H1 (cell line): ENCODE results near the gene TIE1. TPM values are rescaled to one million over a fixed set of nuclear protein-coding genes. Genes with fewer than 3 reads are reported as not detected.

Experiments used
- HDAC6 ChIP-seq: IDR thresholded peaks from one replicate; pipeline ENCODE4 v1.7.1; 2012; ENCODE audit warnings: low read depth, mild to moderate bottlenecking, inconsistent platforms, low read length, moderate library complexity
- POU5F1 ChIP-seq: IDR thresholded peaks from 2 replicates; pipeline ENCODE4 v1.6.1; 2011; ENCODE audit warnings: low read depth, mild to moderate bottlenecking, low read length, moderate library complexity
- SIRT6 ChIP-seq: IDR thresholded peaks from one replicate; pipeline ENCODE4 v1.7.1; 2012; ENCODE audit warnings: low read length, inconsistent platforms
- polyA plus RNA-seq, 7 experiments: library from polyadenylated mRNA; depleted of rRNA in 3 of 7; stranded (reverse) in 5 of 7; unstranded in 2 of 7; fragments of >200 nt in 5 of 7; fragments of 200-250 nt in 2 of 7; gene quantifications; 1 replicate in 5 of 7; 2 replicates in 1 of 7; 4 replicates in 1 of 7; pipeline versions ENCODE4 v1.2.1 to v1.2.3, GENCODE V29; 2011 to 2013; ENCODE audit warnings: missing spikeins in 2 of 7, mixed read lengths in 2 of 7
- total RNA-seq: library from RNA; stranded (reverse); fragmentation: NEBNext Ultra II Directional; extraction: Animal tissue kit (Norgen Biotek cat#: 25700); gene quantifications from 2 replicates; pipeline ENCODE4 v1.2.1, GENCODE V29; 2021

Gene TIE1
- total and polyA plus RNA-seq, 2 of the 8 experiments (the other 6 are each of a cell fraction or from before 2014, with no cell fraction given): 0.74 to 2.2 TPM

- TF ChIP-seq HDAC6 (no peak), POU5F1 (no peak), SIRT6 (no peak)
These were observed 8.6 kb upstream of the TIE1 start (continued) for GRCh38 chr1:43292216-43292615.
